Vagina (tissue), 2 donors: ENCODE data around the gene MACIR.

ENCODE experiments used
- CTCF ChIP-seq, 3 experiments: fragments of 450-650 bp in 2 of 3; fragments of 200-600 bp in 1 of 3; sonication (generic) in 1 of 3; IDR thresholded peaks; one replicate each; pipeline ENCODE4 v1.5.1; 2017 to 2019; ENCODE audit warnings: antibody characterized with exemption in 3 of 3, mild to moderate bottlenecking in 2 of 3, moderate library complexity in 2 of 3
- POLR2A ChIP-seq, 2 donors: fragments of 450-650 bp; IDR thresholded peaks; one replicate each; pipeline ENCODE4 v1.6.1; 2017; ENCODE audit warnings: antibody characterized with exemption in 2 of 2, mild to moderate bottlenecking in 2 of 2, moderate library complexity in 2 of 2

GRCh38 chr5:103315455-103315854 lies 56.9 kb downstream of the MACIR start:
- TF ChIP-seq CTCF (IDR thresholded peaks at IDR 0.05) = no peak
- no peak for TF ChIP-seq POLR2A (IDR thresholded peaks at IDR 0.05)
